ENCODE results near the gene ELANE. TPM values are rescaled to one million over a fixed set of nuclear protein-coding genes. Genes with fewer than 3 reads are reported as not detected.

The ELANE gene
- total and polyA plus RNA-seq, 2 donors (not counting 1 experiment from before 2014, with no cell fraction given): 0.48 to 0.66 TPM

GRCh38 chr19:843180-843835, 8.8 kb upstream of the ELANE start:
- Histone ChIP-seq H3K4me3 (replicated peaks in 1 of 4; ENCODE audit: control extremely low read depth in 1 of 4, insufficient read depth in 1 of 4, low read depth in 3 of 4, low read length in 4 of 4) (peak overlapping the region in 1 of 4 experiments; percentile 7), H3K79me2 (ENCODE audit: control insufficient read depth, insufficient read depth, low read length) (no peaks in the 10 kb centered on the region), H3K4me2 (ENCODE audit: extremely low read depth, insufficient read depth, low read length) (no peak overlapping the region), H3K9ac (ENCODE audit: insufficient read depth, low read length) (no peak overlapping the region), H4K20me1 (ENCODE audit: control insufficient read depth, extremely low read depth, insufficient read depth, low read length) (no peaks in the 10 kb centered on the region), H3K27ac (ENCODE audit: insufficient read depth, low read length) (no peak overlapping the region), H3K27me3 (ENCODE audit: control insufficient read depth, insufficient read depth, low read length) (peaks cover 19% of the 10 kb centered on the region), H2AFZ (ENCODE audit: low read length) (no peak overlapping the region), H3K36me3 (ENCODE audit: control insufficient read depth, insufficient read depth, low read length) (no peaks in the 10 kb centered on the region), H3K4me1 (ENCODE audit: control insufficient read depth, extremely low read depth, insufficient read depth, low read length) (no peaks in the 10 kb centered on the region), H3K9me3 (ENCODE audit: control insufficient read depth, insufficient read depth, low read depth, low read length) (no peaks in the 10 kb centered on the region)
- no peak for DNase-seq (ENCODE audit: low read depth in 2 of 2)
- TF ChIP-seq CTCF (conservative IDR thresholded peaks at IDR 0.05 in 1 of 2, IDR thresholded peaks at IDR 0.05 in 1 of 2; ENCODE audit: low read depth in 1 of 2, low read length in 2 of 2) (no peak), EZH2 (IDR thresholded peaks at IDR 0.05; ENCODE audit: low read length, missing control alignments) (no peak)

- H3K27me3 ChIP-seq (ENCODE audit: control insufficient read depth, insufficient read depth, low read length): peaks cover 19% of the 10 kb centered on the region
- no peak overlapping the region for H2AFZ ChIP-seq (ENCODE audit: low read length)
- no peak overlapping the region for H3K27ac ChIP-seq (ENCODE audit: insufficient read depth, low read length)
- DNase-seq (ENCODE audit: low read depth in 2 of 2): no peak
- peak overlapping the region; percentile 44 for H3K4me2 ChIP-seq (ENCODE audit: extremely low read depth, insufficient read depth, low read length)
- no peaks in the 10 kb centered on the region for H4K20me1 ChIP-seq (ENCODE audit: control insufficient read depth, extremely low read depth, insufficient read depth, low read length)
- TF ChIP-seq EZH2 (IDR thresholded peaks at IDR 0.05; ENCODE audit: low read length, missing control alignments) (peak; percentile 73), CTCF (conservative IDR thresholded peaks at IDR 0.05 in 1 of 2, IDR thresholded peaks at IDR 0.05 in 1 of 2; ENCODE audit: low read depth in 1 of 2, low read length in 2 of 2) (no peak)
- no peaks in the 10 kb centered on the region for H3K4me1 ChIP-seq (ENCODE audit: control insufficient read depth, extremely low read depth, insufficient read depth, low read length)
- H3K36me3 ChIP-seq (ENCODE audit: control insufficient read depth, insufficient read depth, low read length): no peaks in the 10 kb centered on the region
- H3K79me2 ChIP-seq (ENCODE audit: control insufficient read depth, insufficient read depth, low read length): no peaks in the 10 kb centered on the region
- H3K4me3 ChIP-seq (replicated peaks in 1 of 4; ENCODE audit: control extremely low read depth in 1 of 4, insufficient read depth in 1 of 4, low read depth in 3 of 4, low read length in 4 of 4): peak overlapping the region in 1 of 4 experiments; percentile 7
- H3K9me3 ChIP-seq (ENCODE audit: control insufficient read depth, insufficient read depth, low read depth, low read length): no peaks in the 10 kb centered on the region
- no peak overlapping the region for H3K9ac ChIP-seq (ENCODE audit: insufficient read depth, low read length)
Observed at GRCh38 chr19:843836-844545, 8.1 kb upstream of the ELANE start.

DNA sequence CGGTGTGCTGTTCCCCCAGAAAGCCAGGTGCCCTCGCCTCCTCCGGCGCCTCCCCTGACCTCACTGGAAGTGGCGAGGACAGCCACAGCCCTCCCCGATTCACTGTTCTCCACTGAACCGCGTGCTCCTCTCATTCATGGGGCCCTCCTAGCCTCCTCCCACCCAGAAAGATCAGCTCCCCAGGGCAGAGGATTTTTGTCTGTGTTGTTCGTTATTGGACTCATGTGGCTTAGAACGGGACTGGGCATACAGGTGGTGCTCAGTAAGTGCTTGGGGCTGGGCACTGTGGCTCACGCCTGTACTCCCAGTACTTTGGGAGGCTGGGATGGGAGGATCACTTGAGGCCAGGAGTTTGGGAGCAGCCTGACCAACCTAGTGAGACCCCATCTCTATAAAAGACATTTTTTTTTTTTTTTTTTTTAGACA, 7.5 kb upstream of the ELANE start:
- Histone ChIP-seq H3K9me3 (ENCODE audit: control insufficient read depth, insufficient read depth, low read depth, low read length) (no peaks in the 10 kb centered on the region), H3K4me3 (replicated peaks in 1 of 4; ENCODE audit: control extremely low read depth in 1 of 4, insufficient read depth in 1 of 4, low read depth in 3 of 4, low read length in 4 of 4) (no peak overlapping the region), H3K9ac (ENCODE audit: insufficient read depth, low read length) (no peak overlapping the region), H4K20me1 (ENCODE audit: control insufficient read depth, extremely low read depth, insufficient read depth, low read length) (no peaks in the 10 kb centered on the region), H3K4me2 (ENCODE audit: extremely low read depth, insufficient read depth, low read length) (no peak overlapping the region), H3K4me1 (ENCODE audit: control insufficient read depth, extremely low read depth, insufficient read depth, low read length) (no peaks in the 10 kb centered on the region), H2AFZ (ENCODE audit: low read length) (no peak overlapping the region), H3K27ac (ENCODE audit: insufficient read depth, low read length) (no peak overlapping the region), H3K27me3 (ENCODE audit: control insufficient read depth, insufficient read depth, low read length) (peaks cover 19% of the 10 kb centered on the region), H3K36me3 (ENCODE audit: control insufficient read depth, insufficient read depth, low read length) (no peaks in the 10 kb centered on the region), H3K79me2 (ENCODE audit: control insufficient read depth, insufficient read depth, low read length) (no peaks in the 10 kb centered on the region)
- TF ChIP-seq EZH2 (IDR thresholded peaks at IDR 0.05; ENCODE audit: low read length, missing control alignments): peak; percentile 87
- TF ChIP-seq CTCF (conservative IDR thresholded peaks at IDR 0.05 in 1 of 2, IDR thresholded peaks at IDR 0.05 in 1 of 2; ENCODE audit: low read depth in 1 of 2, low read length in 2 of 2): no peak
- DNase-seq (ENCODE audit: low read depth in 2 of 2): no peak
